ENCODE results near the gene ZMIZ1.
"Not testable (repeated sequence)": the region's sequence is repeated elsewhere in the genome, so short reads cannot be mapped to it uniquely, and the experiment has no call there.

The ZMIZ1 gene

DNA sequence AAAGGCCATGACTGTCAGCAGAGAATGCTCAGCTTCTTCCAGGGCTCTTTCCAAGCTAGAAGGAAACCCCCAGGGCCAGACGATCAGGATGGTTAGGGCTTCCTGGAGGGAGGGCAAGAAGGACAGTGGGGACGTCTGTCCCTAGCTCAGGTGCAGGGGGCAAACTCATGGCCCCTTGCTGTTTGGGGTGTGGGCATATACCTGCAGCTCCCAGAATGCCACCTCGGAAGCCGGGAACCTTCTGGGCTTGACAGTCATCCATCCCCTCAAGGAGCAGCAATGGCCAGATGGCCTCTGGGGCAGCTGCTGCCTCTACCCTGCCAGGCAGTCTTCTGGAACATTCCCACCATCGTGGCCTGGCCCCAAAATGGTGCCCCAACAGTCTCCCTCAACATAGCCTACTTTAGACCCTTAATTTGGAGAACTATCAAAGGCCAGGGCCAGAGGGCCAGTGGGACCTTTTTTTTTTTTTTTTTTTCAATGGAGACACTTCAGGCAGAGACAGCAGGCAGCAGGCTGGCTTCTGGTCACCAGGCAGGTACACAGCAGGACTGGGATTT, 40.2 kb upstream of the ZMIZ1 start:
- Histone ChIP-seq H3K36me3 (no peaks in the 10 kb centered on the region), H3K4me3 (ENCODE audit: low read depth in 1 of 2, low read length in 1 of 2) (no peak overlapping the region), H3K9me3 (no peaks in the 10 kb centered on the region), H3K27ac (no peak overlapping the region), H3K4me1 (ENCODE audit: control insufficient read depth in 1 of 2, insufficient read depth in 1 of 2, low read depth in 1 of 2, low read length in 1 of 2) (no peaks in the 10 kb centered on the region), H3K27me3 (peaks cover 8% of the 10 kb centered on the region)
- TF ChIP-seq, protein P1, sequence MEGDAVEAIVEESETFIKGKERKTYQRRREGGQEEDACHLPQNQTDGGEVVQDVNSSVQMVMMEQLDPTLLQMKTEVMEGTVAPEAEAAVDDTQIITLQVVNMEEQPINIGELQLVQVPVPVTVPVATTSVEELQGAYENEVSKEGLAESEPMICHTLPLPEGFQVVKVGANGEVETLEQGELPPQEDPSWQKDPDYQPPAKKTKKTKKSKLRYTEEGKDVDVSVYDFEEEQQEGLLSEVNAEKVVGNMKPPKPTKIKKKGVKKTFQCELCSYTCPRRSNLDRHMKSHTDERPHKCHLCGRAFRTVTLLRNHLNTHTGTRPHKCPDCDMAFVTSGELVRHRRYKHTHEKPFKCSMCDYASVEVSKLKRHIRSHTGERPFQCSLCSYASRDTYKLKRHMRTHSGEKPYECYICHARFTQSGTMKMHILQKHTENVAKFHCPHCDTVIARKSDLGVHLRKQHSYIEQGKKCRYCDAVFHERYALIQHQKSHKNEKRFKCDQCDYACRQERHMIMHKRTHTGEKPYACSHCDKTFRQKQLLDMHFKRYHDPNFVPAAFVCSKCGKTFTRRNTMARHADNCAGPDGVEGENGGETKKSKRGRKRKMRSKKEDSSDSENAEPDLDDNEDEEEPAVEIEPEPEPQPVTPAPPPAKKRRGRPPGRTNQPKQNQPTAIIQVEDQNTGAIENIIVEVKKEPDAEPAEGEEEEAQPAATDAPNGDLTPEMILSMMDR (IDR thresholded peaks at IDR 0.05) = no peak

DNA sequence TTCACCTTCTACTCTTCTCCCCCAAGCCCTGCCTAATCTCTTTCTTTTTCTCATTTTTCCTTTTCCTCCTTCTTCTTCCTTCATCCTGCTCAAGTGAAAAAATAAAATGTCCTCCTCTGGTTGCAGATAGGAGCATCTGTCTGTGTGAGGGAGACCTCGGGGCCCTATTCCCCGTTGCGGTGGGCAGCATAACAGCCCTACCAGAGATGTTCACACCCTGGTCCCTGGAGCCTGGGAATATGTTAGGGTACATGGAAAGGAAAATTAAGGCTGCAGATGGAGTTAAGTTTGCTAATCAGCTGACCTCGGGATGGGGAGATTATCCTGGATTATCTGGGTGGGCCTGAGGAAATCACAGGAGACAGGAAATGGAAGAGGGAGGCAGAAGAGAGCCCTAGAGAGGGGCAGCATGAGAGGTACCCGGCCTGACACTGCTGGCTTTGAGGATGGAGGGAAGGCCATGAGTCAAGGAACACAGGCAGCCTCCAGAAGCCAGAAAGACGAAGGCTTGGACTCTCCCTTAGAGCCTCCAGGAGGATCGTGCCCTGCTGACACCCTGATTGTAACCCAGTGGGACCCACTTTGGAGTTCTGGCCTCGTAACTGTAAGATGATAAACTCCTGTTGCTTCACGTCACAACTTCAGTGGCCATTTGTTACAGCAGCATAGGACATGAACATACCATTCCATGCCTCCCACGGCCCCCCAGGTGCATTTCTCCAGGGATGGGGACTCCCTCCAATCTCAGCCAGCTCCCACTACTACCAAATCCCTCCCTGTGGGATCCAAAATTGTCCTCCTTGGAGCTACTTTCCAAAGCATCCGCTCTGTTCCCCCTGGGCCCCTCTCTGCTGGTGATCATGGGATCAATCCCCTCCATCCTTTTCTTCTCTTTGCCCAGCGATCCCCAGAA, 39.0 kb upstream of the ZMIZ1 start:
- TF ChIP-seq, protein P1 (IDR thresholded peaks at IDR 0.05) = no peak

DNA sequence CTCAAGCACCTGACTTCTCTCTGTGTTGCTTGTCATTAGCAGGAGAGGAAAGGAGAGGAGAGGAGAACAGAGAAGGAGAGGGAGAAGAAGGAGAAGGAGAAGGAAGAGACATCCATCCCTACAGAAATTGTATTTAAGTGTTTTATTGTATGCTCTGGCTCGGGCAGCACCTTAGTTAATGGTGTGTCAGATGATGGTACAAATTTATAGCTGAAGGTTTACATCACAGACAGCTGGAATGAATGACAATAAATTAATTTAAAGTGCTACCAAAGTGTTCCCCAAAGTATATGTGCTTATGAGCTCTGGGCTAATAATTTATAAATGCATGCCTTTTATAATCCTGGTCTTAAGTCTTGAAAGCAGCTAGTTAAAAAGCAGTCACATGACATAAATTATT, 38.1 kb upstream of the ZMIZ1 start:
- H3K27me3 ChIP-seq = peaks cover 4% of the 10 kb centered on the region
- H3K36me3 ChIP-seq = no peaks in the 10 kb centered on the region
- no peak overlapping the region for H3K27ac ChIP-seq
- H3K4me1 ChIP-seq (ENCODE audit: control insufficient read depth in 1 of 2, insufficient read depth in 1 of 2, low read depth in 1 of 2, low read length in 1 of 2) = no peaks in the 10 kb centered on the region
- no peak overlapping the region for H3K4me3 ChIP-seq (ENCODE audit: low read depth in 1 of 2, low read length in 1 of 2)
- TF ChIP-seq, protein P1 (IDR thresholded peaks at IDR 0.05) = no peak
- H3K9me3 ChIP-seq = no peaks in the 10 kb centered on the region

More for the DNA sequence above, 39.0 kb upstream of the ZMIZ1 start:
- no peak overlapping the region for H3K4me3 ChIP-seq (ENCODE audit: low read depth in 1 of 2, low read length in 1 of 2)
- H3K27me3 ChIP-seq = peaks cover 8% of the 10 kb centered on the region
- H3K9me3 ChIP-seq = no peaks in the 10 kb centered on the region
- no peaks in the 10 kb centered on the region for H3K4me1 ChIP-seq (ENCODE audit: control insufficient read depth in 1 of 2, insufficient read depth in 1 of 2, low read depth in 1 of 2, low read length in 1 of 2)
- no peaks in the 10 kb centered on the region for H3K36me3 ChIP-seq
- no peak overlapping the region for H3K27ac ChIP-seq

DNA sequence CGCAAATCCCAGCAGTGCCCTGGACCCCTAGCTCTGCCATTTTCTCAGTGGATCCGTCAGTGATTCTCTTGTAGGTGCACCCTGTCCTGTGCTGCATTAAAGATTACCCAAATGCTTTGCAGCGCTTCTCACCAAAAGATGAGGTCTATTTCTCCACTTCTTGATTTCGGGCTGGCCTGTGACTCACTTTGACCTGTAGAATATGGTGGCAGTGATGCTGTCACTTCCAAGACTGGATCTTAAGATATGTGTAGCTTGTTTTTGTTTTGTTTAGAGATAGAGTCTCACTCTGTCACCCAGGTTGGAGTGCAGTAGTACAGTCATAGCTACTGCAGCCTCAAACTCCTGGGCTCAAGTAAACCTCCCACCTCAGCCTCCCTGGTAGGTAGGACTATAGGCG, 37.0 kb upstream of the ZMIZ1 start:
- no peaks in the 10 kb centered on the region for H3K9me3 ChIP-seq
- peaks cover 4% of the 10 kb centered on the region for H3K27me3 ChIP-seq
- H3K4me3 ChIP-seq (ENCODE audit: low read depth in 1 of 2, low read length in 1 of 2) = no peak overlapping the region
- no peaks in the 10 kb centered on the region for H3K36me3 ChIP-seq
- TF ChIP-seq, protein P1 (IDR thresholded peaks at IDR 0.05) = no peak
- no peaks in the 10 kb centered on the region for H3K4me1 ChIP-seq (ENCODE audit: control insufficient read depth in 1 of 2, insufficient read depth in 1 of 2, low read depth in 1 of 2, low read length in 1 of 2)
- H3K27ac ChIP-seq = no peak overlapping the region

DNA sequence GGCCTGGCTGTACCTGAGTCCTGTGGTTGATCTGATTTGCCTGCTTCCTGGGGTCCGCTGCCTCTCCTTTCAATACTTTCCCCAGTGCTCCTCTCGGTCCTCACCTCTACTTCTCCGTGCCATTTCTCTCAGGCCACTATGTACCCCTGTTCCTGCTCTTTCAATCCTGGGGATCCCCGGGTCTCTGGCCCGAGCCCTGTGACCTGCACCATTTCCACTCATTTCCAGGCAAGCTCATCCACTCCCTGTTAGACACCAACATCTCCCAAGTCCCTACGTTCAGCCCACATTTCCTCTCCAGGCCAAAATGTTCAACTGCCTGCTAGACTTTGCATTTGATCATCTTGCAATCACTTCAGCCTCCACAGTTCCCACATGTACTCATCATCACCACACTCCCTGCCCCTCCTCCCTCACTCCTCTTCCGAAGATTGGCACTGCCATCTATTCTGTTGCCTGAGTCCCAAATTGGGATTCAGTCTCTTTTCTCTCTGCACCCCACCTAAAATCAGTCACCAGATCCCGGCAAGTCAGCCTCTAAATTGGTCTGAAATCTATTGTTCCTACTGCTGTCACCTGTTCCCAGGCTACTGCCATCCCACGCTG, 34.4 kb upstream of the ZMIZ1 start:
- no peaks in the 10 kb centered on the region for H3K4me1 ChIP-seq (ENCODE audit: control insufficient read depth in 1 of 2, insufficient read depth in 1 of 2, low read depth in 1 of 2, low read length in 1 of 2)
- no peak overlapping the region for H3K27ac ChIP-seq
- no peaks in the 10 kb centered on the region for H3K9me3 ChIP-seq
- no peaks in the 10 kb centered on the region for H3K36me3 ChIP-seq
- no peaks in the 10 kb centered on the region for H3K27me3 ChIP-seq
- TF ChIP-seq, protein P1 (IDR thresholded peaks at IDR 0.05) = no peak
- no peak overlapping the region for H3K4me3 ChIP-seq (ENCODE audit: low read depth in 1 of 2, low read length in 1 of 2)

DNA sequence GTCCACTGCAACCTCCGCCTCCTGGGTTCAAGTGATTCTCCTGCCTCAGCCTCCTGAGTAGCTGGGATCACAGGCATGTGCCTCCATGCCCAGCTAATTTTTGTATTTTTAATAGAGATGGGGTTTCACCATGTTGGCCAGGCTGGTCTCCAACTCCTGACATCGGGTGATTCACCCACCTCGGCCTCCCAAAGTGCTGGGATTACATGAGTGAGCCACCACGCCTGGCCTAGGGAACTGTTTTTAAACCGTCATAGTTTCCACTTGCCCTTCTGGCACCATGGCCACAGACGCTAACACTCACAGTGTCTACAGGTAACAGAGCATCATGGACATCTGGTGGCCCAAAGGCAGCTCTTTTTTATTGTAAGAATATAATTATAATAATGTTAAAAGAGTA, 32.4 kb upstream of the ZMIZ1 start:
- H3K36me3 ChIP-seq; H3K4me1 ChIP-seq (ENCODE audit: control insufficient read depth in 1 of 2, insufficient read depth in 1 of 2, low read depth in 1 of 2, low read length in 1 of 2); H3K27ac ChIP-seq; H3K27me3 ChIP-seq; H3K4me3 ChIP-seq (ENCODE audit: low read depth in 1 of 2, low read length in 1 of 2); H3K9me3 ChIP-seq: not testable (repeated sequence)

Measured in neutrophil (primary cell).